HCEC 1CT (cell line): ENCODE measurements around the gene TOP3B.
"Not testable (repeated sequence)": the region's sequence is repeated elsewhere in the genome, so short reads cannot be mapped to it uniquely, and the experiment has no call there.

Source experiments
- DNase-seq: peaks from one replicate; pipeline ENCODE4 v3.0.0-alpha.2; 2017

TOP3B gene

DNA sequence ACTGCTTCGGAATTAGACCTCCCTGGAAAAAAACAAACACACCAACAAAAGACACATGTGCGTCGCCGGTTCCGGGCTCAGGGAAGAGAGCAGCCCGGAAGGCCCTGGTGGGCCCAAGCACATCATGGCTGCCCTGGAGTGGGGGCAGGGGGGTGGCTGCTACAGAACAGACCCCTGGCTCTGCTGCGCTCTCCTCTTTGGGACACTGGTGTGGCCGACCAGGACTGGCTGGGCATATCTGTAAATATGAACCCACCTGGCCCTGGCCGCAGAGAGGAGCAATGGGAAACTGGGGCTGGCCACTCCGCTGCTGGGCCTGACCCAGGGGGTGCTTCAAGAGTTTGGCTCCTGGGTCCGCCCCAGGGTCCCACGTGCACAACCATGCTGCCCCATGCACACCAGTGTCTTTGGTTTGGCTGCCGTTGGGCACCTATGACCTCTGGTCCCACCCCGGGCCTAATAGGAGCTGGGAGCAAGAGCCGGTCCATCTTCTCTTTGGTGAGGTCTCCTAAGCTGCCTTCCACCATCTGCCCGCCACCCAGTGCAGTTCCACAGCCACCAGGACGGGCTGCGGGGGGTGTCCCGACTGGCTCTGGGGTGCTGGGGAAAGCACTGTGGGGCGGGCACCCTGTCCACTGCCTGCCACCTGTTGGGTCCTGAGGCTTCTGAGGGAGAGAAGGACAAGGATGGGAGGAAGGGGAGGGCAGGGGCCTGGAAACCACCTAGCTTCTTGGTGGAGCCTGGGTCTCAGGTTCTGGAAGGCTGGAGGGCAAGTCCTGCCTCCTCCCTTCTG is 60.0 kb downstream of the TOP3B start:
- no peak for DNase-seq

DNA sequence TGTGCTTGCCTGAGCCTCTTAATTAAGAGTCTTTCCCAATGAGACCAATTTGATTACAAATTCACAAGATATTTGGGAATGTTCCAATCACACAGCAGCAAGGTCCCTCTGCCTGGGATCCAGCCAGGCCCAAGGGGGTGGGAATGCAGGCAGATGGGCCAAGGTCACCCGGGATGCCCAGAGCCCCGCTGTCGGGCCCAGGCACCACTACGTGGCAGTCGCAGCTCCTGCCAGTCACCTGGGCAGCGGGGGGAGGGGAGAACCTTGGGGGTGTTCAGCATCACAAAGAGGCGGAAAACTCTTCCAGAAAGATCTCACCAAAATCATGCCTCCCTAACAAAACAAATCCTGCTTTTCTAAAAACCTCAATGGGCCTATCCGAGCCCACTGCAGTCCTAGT is 60.9 kb downstream of the TOP3B start:
- no peak for DNase-seq

DNA sequence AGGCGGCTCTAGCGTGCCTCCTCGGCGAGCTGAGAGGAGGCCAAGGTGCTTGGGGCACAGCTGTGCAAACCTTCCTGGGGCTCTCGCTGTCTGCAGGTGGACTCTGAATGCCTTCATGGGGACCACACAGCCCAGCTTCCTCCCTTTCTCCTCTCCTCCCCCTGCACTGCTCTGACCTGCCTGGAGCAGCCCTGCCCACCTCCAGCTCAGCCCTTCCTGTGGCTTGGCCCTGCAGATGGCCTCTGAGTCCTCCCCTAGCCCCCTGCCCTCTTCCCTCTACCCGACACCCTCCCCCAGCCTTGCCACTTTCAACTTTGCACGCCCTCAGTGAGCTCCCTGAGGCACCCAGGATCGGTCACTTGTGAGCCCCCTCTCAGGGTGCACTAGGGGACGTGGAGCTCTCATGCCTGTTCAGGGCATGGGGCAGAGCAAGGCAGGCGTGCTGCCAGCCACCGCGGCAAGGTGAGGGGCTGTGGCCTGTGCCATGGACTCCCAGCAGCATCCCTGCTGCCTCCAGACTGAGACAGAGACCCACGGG is 61.3 kb downstream of the TOP3B start:
- no peak for DNase-seq

DNA sequence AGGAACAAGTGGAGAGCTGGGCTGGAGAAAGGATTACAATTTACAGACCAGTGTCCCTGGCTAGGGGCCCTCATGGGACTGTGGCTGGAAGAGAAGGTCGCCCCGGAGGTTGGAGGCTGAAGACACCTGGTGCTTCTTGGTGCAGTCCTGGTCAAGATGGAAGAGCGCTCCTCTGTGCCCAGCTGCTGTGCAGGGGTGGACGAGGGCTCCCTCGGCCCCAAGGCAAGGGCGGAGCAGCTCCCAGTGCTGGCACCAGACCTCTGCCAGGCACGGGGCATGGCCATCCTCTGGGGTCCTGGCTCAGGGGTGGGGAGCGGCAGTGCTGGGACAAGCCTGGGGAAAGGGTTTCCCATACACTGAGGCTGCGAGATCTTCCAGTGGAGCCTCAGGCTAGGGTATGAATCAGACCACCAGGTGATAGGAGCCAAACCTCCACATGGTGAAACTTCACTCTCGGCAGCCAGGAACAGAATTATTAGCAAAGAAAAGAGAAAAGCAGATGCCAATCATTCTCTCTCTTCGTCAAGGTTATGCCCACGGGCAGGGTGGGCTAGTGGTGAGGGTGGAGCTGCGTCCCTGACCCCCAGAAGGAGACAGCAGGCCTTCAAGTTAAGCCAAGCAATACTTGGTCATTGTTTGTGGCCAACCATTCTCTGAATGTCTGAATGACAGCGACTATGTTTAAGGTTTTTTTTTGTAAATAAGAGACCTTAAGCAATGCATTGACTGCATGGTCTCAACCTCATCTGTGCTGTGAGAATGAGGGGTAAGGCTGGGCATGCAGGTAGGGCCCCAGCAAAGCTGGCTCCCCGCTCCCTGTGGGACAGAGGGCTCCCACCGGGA is 62.0 kb downstream of the TOP3B start:
- DNase-seq: no peak

DNA sequence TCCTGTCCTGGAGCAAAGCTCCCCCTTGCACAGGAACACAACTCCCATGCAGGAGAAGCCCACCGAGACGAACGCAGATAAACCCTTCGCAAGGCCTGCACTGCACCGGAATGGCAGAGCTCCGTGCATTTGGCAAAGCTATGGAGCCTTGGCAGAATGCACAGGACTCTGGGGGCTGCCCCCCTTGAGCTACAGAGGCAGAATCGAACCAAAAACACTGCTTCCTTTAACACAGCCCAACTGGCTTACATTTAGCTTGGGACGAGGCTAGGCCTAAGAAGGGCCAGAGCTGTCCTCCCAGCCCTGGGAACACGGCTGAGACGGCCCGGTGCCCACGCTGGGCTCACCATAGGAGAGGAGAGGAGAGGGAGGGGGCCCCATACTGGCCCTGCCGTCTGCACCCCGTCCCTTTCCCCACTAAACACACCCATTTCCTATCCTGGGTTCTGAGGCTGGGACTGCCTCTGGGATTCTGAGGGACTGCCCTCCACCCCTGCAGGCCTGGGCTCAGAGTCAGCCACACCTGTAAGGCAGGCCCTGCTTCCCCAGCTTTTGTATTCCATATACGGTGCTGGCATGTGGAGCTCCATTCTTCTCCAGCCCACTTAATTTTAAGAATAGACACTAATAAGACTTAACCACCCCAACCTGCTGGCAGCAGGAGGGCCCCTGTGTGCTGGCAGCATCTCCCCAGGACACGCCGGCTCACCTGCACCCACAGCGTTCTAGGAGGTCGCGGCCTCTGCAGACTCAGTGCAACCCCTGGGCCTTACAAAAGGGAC is 62.9 kb downstream of the TOP3B start:
- DNase-seq: no peak

DNA sequence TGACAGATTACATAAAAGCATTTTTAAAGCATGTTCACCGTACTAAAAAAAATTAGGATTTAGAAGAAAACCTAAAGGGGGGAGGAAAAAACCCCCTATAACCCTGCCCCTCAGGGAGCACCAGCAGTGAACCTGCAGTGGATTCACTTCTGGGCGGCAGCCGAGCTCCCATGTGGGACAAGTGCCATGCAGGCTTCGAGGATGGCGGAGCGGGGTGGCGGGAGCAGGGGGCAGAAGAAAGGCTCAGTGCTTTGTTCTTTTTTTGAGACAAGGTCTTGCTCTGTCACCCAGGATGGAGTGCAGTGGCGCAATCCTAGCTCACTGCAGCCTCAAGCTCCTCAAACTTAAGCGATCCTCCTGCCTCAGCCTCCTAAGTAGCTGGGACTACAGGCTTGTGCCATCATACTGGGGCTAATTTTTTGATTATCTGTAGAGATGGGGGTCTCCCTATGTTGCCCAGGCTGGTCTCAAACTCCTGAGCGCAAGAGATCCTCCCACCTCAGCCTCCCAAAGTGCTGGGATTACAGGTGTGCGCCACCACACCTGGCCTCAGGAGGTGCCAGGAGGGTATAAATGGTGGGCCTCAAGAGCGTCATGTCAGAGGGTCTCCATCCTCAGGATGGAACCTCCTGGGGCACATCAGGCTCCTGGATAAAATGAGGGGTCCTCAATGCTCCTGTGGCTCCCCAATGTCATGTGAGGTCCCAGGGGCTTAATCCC is 64.0 kb downstream of the TOP3B start:
- no peak for DNase-seq

DNA sequence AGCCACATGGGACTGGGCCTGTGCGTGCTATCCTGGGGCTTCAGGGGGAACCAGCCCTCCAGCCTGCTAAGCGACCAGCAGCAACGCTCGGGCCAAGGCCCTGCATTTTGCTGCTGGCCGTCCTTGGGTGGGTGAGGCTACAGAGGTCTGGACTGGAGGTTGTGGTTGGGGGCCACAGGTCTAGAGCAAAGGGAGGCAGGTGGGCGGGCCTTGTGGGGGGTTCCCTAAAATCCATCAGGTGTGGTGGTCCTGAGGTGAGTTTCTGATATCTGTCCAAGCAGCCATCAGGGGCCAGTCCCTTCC is 64.7 kb downstream of the TOP3B start:
- no peak for DNase-seq

DNA sequence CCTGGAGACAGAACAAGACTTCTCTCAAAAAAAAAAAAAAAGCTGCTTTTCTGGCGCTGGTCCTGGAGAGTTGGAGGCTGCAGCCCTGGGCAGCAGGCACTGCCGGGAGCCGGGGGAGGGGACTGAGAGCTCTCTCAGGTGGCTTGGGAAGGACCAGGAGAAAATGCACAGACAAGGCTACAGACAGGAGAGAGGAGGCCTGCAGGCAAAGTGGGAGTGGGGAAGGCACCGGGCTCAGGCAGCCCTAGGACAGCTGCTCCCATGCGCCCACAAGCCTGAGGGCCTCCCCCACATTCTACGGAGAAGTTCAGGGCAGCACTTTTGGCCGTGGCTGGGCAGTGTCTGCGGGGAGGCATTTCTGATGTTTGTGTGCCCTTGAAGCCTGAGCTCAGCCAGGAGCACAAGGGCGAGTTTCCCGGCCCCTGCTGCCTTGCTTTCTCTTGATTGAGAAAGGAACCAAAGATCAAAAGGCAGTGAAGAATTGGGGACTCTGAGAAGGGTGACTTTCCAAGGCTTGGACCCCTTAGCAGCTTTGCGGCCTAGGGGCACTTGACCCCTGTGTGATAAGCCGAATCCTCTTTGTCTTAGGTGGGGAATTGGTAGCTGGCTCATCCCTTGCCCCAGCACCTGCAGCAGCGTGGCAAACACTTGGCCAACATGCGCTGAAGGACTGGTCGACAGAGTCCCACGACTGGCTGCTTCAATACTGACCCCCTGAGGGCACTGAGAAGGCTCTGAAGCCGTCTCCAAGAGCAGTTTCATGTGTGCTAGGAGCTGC is 65.2 kb downstream of the TOP3B start:
- DNase-seq: no peak

DNA sequence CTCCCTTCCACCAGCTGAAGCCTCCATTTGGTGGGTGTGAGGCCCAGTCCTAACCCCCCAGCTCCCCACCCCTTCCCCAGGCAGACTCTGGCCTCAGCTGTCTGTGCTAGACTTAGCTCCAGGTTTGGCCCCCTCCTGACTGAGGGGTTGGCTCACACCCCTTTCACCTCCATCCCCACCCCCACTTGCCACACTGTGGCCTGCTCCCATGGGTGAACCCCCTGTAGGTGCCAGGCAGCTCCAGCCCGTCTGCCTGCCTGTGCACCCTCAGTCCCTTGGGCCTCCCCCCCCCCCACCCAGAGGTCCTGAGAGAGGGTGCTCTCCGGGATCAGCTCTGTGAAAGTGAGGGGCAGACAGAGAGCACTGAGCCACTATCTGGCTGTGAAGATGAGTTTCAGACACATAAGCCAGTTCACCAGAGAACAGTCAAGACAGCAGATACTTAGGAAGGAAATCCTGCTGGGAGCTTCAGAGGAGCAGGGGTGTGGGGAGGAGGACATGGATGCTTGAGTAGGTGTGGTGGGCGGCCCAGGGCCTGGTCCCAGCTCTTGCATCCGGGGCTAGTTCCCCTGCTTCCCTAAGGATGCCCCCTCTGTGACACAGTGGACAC is 66.2 kb downstream of the TOP3B start:
- no peak for DNase-seq

DNA sequence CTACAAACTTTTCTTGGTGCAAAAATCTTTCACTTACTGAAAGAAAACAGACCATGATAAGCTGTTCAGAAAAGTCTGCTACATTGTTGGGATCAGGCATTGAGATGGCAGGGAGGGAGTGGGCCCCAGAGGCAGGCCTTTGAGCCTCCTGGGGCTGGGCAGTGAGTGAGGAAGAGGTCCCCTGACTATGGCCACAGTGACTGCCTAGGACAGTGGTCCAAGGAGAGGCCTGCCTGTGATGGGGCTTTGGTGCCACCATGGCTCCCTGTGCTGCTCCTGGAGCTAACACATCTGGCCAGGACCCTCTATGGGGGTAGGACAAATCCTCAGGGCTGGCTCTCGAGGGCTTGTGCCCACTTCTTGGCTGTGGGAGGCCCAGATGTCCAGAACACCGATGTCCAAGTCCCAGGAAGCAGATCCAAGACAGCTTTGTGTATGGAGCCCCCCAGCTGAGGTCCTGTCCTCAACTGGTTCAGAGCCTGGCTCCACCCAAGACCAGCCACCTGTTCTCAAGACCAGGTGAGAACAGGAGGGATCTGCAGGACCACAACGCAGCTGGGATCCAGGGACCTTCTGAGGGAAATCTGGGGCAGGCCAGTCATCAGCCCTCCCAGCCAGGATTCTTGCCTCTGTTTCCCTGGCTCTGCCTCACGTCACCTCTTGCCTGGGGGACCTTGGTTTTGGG is 66.8 kb downstream of the TOP3B start:
- no peak for DNase-seq

DNA sequence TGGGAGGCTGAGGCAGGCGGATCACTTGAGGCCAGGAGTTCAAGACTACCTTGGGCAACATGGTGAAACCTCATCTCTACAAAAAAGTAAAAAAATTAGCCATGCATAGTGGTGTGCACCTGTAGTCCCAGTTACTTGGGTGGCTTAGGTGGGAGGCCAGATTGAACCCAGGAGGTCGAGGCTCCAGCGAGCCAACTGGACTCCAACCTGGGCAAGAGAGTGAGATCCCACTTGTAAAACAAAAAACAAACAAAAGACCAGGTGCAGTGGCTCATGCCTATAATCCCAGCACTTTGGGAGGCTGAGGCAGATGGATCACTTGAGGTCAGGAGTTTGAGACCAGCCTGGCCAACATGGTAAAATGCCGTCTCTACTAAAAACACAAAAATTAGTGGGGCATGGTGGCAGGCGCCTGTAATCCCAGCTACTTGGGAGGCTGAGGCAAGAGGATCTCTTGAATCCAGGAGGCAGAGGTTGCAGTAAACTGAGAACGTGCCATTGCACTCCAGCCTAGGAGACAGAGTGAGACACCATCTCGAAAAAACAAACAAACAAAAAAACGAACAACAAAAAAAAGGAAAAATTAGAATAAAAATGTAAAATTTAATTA is 68.4 kb downstream of the TOP3B start:
- DNase-seq: not testable (repeated sequence)

DNA sequence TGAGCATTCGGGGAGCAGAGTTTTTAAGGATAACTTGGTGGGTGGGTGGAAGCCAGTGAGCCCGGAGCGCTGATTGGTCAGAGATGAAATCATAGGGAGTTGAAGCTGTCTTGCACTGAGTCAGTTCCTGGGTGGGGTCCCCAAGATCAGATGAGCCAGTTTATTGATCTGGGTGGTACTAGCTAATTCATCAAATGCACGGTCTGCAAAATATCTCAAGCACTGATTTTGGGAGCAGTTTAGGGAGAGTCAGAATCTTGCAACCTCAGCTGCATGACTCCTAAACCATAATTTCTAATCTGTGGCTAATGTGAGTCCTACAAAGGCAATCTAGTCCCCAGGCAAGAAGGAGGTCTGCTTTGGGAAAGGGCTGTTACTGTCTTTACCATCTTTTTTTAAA is 72.2 kb downstream of the TOP3B start:
- not testable (repeated sequence) for DNase-seq

DNA sequence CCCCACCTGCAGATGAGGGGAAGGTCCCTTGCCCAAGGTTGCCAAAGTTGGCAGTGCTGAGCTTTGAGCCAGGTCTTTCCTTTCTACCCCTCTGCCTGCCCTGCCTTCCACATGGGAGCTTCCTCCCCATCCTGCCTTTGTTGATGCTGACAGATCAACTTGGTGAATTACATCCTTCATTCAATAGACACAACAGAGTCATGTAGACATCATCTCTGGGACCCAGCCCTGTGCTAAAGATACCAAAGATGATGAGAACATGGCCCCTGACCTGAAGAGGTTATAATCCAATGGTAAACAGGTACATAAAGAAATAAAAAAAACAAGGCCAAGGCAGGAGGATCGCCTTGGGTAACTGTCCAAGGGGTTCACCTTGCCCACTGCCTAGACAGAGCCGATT is 72.7 kb downstream of the TOP3B start:
- no peak for DNase-seq

DNA sequence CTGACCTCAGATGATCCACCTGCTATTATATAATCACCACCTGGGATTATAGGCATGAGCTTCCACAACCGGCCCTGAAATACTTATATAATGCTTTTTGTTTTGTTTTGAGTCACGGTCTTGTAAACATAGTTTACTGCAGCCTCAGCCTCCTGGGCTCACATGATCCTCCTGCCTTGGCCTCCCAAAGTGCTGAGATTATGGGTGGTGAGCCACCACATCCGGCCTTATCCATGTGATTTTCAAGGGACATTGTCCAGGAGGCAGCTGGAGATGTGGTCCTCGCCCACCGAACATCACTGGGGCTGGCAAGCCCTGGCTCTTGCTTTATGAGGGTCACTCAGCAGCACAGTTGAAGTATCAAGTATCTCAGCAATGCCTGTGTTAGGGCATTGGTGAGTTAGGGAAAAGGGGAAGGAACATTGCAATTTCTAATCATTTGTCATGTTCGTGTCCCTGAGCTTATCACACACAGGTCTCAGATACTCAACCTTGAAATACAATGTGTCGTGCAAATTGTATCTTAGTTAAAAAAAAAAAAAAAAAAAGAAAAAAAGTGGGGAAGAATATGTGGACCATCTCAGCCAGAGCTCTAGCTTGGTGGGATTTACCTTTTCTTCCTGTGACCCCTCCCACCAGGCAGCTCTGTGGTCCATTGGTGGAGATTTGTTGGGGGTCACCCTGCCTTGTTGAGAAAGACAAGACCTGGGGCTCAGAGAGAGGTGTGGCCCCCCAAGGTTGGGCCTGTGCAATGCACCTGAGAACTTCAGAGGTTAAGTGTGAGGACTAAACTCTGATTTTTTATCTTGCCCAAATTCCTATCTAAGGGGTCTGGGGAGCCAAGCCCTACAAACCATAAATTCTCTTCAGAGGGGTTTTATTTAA is 74.7 kb downstream of the TOP3B start:
- no peak for DNase-seq
